NCI-H82 treated with DMSO at 0.1 percent for 48 hours (cell line): ENCODE measurements around the gene NCS1.

Experiments used
- DNase-seq: peaks from one replicate; lab custom pipeline; 2025; ENCODE audit not compliant: unreplicated experiment; lab: John Stamatoyannopoulos, UW

NCS1 gene

DNA sequence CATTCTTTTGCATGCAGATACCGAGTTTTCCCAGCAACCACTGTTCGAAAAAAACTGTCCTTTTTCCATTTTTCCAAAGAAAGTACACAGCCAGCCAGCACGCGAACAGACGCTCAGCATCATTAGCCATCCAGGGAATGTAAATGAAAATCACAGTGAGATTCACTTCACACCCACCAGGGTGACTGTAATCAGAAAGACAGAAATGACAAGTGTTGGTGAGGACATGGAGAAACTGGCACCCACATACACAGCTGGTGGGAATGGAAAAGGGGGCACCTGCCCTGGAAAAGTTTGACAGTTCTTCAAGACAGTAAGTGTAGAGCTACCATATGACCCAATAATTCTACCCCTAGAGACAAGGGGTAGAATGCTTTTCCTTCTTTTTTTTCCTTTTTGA, 25.0 kb upstream of the NCS1 start:
- no peak for DNase-seq

DNA sequence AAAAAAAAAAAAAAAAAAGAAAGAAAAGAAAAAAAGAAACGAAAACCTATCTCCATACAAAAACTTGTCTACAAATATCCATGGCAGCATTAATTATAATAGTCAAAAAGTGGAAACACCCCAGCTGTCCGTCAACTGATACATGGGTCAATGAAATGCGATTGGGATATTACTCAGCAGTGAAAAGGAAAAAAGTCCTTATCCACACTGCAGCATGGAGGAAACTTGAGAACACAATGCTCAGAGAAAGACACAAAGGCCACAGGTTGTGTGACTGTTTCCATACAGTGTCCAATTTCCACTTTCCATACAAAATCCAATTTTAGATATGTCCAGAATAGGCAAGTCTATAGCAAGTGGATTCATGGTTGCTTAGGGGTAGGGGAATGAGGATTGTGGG, 24.3 kb upstream of the NCS1 start:
- no peak for DNase-seq

GRCh38 chr9:130149031-130149430, 23.2 kb upstream of the NCS1 start:
- DNase-seq, result no peak

- no peak for DNase-seq
Measured at GRCh38 chr9:130149654-130150286, 22.4 kb upstream of the NCS1 start.

- no peak for DNase-seq
Measured at GRCh38 chr9:130150779-130151382, 21.3 kb upstream of the NCS1 start.

- no peak for DNase-seq
Measured at GRCh38 chr9:130154816-130155215, 17.4 kb upstream of the NCS1 start.

- DNase-seq, result no peak
Measured at GRCh38 chr9:130155647-130156046, 16.6 kb upstream of the NCS1 start.

DNA sequence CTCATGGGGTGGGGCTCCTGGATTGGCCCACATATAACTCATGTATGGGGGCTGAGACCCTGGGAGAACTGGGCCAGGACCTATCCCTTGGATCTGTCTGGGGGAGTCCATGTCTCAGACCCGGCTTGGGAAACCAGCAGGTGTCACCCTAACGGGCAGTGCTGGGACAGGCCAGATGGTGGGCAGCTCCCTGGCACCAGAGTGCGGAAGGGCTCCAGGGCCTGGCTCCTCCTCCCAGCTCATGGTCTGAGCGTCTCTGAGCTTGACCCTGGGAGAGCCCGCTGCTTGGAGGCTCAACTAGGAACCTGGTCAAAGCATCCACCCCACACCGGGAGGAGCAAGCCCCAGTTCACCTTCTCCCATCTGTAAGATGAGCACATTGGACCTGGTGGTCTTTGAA, 15.5 kb upstream of the NCS1 start:
- DNase-seq, result no peak

DNA sequence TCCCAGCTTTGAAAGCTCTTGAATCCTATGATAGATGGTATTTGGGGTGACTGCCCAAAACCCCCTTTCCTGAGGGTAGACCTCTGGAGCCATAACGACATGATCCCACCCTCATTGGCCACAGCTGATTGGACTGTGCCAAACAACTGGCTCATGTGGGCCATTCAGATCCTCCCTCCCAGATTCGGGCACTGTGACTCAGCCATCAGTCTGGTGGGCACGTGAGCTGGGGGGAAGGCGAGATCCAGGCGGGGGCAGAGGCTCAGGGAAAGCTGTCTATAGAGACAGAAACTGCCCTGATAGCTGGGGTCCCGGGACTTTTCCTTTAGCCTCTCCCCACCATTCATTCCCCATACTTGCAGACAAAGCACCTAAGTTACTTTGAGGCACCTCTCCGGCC, 15.1 kb upstream of the NCS1 start:
- DNase-seq, result no peak

DNA sequence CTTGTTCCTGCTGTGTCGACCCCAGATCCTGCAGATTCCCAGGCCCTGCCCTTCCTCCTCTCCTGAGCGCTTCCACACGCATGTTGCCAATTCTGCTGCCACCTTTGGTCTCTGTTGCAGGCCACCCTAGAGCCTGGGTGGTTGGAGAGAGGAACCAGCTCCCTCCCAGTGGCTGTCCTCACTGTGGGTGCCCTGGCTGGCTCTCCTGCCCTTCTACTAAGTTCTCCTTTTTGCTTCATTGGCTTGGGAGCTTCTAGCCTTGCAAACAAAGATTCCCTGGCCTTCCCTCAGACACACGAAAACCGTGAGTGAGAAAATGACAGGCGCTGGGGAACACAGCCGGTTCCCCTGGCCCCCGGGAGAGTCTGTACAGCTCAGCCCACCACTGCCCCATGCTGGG, 14.2 kb upstream of the NCS1 start:
- DNase-seq, result no peak

DNA sequence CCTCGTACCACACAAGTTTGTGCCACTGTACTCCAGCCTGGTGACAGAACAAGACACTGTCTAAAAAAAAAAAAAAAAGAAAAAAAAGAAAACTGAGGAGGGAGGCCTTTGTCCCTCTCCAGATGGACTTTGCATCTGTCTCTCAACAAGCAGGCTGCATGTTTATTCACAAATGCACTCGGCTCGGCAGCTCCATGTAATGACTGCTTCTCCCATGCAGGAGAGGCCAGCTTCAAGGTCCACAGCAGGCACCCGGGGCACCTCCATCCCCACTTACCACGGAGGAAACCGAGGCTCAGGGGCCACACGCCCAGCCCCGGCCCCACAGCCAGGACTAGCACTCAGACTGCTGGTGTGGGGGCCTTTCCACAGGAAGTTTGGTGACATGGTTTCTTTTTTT, 13.1 kb upstream of the NCS1 start:
- DNase-seq, result no peak

DNA sequence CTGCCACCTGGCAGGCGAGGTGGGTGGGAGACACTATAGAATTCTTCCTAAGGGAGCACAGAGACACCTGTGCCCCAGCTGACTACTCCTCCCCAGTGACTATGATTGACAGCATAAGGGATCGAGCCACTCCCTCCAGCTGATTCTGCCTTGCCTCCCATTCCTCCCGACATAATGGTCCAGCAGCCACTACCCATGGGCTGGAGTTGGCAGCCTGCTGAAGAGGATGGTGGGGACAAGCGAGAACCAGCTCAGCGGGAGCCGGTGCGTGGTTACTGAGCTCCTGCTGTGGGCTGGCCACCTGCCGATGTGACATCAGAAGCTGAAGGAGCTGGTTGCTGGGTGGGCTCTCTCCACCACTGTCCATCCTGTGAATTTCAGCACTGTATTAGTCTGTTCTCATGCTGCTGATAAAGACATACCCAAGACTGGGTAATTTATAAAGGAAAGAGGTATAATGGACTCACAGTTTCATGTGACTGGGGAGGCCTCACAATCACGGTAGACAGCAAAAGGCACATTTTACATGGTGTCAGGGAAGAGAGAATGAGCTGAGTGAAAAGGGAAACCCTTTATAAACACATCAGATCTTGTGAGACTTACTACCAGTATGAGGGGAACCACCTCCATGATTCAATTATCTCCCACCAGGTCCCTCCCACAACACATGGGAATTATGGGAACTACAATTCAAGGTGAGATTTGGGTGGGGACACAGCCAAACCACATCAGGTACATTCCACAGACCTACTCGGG, 12.1 kb upstream of the NCS1 start:
- no peak for DNase-seq

DNA sequence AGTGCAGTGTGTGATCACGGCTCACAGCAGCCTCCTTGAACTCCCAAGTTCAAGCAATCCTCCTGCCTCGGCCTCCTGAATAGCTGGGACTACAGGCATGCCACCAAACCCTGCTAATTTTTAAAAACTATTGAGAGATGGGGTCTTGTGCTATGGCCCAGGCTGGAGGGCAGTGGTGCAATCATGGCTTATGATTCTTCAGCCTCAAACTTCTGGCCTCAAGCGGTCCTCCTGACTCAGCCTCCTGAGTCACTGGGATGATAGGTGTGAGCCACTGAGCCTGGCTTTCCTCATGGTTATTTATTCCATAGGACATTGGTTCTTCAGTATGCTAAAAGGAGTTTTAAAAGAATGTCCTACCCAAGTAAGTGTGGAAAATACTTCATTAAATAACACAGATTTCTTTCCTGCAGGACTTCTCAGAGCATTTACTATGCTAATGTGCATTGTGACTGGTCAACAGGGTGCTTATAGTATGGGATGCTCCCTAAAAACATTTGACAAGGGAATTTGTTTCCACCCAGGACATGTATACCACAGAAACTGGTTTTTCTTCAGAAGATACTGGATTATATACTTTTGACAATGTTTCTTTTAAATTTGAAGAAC, 11.2 kb upstream of the NCS1 start:
- DNase-seq, result no peak

DNA sequence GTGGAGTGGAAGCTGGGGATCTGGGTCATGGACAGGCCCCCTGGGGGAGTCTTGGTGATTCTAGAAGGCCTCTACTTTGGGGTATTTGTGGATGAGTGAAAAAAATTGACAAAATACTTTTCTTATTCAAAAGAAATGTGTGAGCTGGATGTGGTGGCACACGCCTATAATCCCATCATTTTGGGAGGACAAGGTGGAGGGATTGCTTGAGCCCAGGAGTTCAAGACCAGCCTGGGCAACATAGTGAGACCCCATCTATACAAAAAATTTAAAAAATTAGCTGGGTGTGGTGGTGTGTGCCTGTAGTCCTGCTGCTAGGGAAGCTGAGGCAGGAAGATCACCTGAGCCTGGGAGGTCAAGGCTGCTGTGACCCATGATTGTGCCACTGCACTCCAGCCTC, 6.6 kb upstream of the NCS1 start:
- no peak for DNase-seq

- no peak for DNase-seq
Measured at GRCh38 chr9:130166399-130166798, 5.8 kb upstream of the NCS1 start.

GRCh38 chr9:130167927-130168326, 4.3 kb upstream of the NCS1 start:
- DNase-seq, result no peak

DNA sequence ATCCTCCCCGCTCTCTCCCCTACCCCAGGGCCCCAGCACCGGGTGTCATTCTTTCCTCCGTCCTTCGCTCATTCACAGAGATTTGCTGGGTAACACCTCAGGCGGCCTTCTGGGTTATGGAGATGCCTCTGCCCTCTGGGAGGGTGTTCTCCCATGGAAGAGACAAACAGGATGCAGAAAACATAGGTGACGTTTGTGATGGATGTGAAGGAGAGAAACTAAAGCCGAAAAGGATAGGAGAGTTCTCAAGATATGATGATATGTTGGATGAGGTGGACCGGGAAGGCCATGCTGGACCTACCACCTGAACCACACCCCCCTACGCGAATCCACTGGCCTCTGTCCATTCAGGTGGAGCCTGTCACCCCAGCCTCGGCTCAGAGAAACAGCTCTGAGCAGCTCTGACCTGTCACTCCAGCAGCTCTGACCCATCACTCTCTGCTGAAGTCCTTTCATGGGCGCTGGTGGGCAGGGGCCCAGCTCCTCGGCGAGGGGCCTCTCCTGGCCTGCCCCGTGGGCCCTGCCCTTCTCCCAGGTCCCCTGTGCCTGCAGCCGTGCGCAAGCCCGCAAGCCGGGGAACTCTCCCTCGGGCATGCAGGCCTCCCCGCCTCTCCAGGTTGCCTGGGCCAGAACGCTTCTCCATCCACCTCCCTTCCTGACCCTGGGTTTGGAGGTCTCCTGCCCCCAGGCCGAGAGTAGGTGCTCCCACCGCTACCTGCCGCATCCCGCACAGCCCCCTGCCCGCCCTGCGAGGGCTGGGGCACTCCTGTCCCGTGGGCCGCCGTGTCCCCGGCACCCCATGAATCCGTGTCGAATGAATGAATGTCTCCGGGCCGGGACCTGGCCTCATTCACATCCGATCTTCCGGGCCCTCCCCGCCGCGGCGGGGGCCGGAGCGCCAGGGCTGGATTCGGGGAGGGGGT, 717 bp upstream of the NCS1 start:
- DNase-seq, result no peak

GRCh38 chr9:130172858-130173665, 858 bp downstream of the NCS1 start:
- DNase-seq, result no peak

- no peak for DNase-seq
Measured at GRCh38 chr9:130173666-130173983, 1.4 kb downstream of the NCS1 start.

- no peak for DNase-seq
Measured at GRCh38 chr9:130174025-130174424, 1.8 kb downstream of the NCS1 start.
